Measurements from ENCODE around the gene RASGRF1.

RASGRF1 gene

GRCh38 chr15:78992416-78993256 lies 97.9 kb downstream of the RASGRF1 start:
- TF ChIP-seq, protein P1, sequence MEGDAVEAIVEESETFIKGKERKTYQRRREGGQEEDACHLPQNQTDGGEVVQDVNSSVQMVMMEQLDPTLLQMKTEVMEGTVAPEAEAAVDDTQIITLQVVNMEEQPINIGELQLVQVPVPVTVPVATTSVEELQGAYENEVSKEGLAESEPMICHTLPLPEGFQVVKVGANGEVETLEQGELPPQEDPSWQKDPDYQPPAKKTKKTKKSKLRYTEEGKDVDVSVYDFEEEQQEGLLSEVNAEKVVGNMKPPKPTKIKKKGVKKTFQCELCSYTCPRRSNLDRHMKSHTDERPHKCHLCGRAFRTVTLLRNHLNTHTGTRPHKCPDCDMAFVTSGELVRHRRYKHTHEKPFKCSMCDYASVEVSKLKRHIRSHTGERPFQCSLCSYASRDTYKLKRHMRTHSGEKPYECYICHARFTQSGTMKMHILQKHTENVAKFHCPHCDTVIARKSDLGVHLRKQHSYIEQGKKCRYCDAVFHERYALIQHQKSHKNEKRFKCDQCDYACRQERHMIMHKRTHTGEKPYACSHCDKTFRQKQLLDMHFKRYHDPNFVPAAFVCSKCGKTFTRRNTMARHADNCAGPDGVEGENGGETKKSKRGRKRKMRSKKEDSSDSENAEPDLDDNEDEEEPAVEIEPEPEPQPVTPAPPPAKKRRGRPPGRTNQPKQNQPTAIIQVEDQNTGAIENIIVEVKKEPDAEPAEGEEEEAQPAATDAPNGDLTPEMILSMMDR (IDR thresholded peaks at IDR 0.05): no peak

DNA sequence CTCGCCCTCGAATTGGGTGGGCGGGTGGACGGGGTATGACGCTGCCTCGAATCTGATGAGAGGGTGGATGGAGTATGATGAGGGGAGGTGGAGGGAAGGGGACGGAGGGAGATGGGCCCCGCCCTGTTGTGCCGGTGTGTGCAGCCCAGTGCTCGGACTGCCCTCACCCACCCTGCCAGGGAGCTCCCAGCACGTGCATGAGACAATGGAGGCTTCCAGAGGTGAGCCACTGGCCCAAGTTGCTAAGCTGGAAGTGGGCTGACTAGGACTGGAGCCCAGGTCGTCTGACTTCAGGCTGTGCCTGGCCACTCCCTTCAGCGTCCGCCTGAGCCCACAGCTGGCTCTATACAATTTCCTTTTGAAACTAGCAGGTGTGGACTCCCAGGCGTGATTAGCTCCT lies 98.7 kb downstream of the RASGRF1 start:
- TF ChIP-seq, protein P1 (IDR thresholded peaks at IDR 0.05): no peak

DNA sequence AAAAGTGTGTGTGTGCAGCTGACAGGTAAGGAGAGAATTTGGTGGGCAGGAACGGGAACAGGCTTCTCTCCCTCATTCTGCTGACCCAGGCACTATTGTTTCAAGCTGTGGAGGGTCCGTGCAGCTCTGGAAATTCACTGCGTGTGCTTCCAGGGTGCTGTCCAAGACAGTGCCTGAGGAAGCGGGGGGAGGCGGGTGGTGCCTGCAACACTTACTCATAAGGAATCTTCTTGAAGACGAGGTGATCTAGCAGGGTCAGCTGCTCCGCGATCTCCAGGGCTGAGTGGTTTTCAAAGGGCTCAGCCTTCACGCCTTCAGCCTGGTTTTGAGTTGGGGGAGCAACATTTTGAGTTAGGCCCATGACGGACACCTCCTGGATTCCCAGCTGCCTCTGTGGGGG lies 99.1 kb downstream of the RASGRF1 start:
- TF ChIP-seq, protein P1 (IDR thresholded peaks at IDR 0.05): no peak

DNA sequence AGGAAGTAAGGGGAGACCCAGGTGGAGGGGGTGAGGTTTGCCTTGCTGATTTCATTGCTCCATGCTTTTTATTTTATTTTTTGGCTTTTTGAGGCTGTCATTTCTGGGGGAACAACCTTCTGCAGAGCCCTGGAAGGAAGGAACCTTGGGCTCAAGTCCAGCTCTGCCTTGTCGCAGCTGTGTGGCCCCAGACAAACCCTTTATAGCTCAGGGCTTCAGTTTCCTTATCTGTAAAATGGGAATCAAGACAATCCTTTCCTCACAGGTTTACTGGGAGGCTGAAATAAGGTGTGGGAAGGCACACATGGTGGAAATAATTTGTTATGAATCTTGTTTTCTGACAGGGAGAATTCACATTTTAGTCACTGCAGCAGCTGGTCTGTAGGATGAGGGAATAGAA lies 100.3 kb downstream of the RASGRF1 start:
- TF ChIP-seq, protein P1 (IDR thresholded peaks at IDR 0.05): no peak

DNA sequence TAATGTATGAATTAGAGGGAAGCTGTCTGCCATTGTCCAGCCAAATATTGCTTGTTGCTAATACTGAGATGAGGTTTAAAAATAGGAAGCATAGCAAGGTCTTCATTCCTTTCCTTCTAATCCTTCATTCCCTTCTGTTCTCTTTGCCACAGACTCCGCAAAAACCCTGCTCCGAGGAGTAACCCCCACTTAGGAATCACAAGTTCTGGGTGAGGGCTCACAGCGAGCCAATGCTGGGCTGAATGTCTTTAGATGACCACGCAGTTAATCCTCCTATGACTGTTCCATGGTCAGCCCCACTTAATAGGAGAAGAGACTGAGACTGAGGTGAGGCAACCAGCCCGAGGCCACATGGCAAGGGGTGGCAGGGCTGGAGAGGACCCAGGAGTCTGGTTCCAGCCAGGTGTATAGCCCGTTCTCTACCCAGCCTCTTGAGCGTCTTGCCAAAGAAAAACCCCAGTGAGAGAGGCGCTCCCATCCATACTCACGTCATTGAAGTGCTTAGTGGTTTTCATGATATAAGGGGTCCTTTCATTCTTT lies 100.8 kb downstream of the RASGRF1 start:
- TF ChIP-seq, protein P1 (IDR thresholded peaks at IDR 0.05): no peak

DNA sequence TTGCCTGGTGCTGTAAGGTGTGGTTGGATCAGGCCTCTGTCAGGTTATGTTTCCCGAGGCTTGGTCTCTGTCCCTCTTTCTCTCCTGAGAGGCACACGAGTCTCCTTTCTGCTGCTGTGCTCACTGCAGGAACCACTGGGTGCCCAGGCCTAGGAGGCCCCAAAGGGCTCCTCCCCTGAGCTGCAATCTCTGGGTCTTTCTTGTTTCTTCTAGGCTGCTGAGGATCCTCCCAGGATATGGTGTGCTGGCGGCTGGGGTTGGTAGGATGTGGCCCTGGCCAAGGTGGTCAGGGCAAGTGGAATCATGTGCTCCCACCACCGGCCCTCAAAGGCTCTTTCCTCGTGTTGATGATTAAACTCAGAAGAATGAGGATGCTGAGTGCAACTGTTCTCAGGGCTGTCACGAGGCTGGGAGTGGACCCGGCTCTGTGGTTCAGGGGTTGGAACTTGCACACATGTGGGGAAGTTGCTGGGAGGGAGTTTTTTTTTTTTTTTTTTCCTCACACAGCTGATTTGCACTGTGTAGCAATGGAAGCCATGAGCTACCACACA lies 102.1 kb downstream of the RASGRF1 start:
- TF ChIP-seq, protein P1 (IDR thresholded peaks at IDR 0.05): no peak

DNA sequence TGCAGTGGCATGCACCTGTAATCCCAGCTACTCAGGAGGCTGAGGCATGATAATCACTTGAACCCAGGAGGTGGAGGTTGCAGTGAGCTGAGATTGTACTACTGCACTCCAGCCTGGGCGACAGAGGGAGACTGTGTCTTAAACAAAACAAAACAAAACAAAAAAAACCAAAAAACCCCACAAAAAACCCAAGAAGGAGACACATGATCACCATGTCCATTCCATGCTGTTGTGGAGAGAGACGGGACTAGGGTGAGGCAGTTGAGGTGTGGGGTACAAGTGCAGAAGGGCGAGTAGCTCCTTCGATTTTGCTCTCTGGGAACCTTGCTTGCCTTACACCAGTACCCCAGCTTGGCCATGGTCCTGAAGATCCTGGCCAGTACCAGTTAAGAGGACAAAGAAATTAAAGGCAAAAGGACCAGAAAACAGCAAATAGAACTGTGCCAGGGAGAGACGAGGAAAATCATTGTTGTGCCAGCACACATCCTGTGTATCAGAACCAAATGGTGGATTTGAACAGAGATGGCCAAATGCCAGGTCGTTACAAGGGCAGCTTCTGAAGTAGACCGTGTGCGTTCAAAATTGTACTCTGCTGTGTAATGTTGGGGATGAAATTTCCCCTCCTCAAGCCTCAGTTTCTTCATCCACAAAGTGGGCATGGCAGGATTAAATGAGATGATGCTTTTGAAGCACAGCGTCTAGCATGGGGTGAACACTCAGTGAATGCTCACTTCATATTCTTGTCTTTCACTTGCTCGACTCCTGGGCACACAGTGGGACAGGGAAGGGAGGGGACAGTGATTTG lies 102.8 kb downstream of the RASGRF1 start:
- TF ChIP-seq, protein P1 (IDR thresholded peaks at IDR 0.05): no peak

All from LNCAP (cell line).